Endothelial cell of umbilical vein (primary cell): Measurements from ENCODE around the gene LYZL1.

Source experiments
- JUN ChIP-seq: IDR thresholded peaks from 2 replicates; pipeline ENCODE4 v1.6.1; 2011; ENCODE audit warnings: borderline replicate concordance, low read depth; ENCODE audit not compliant: insufficient read length, insufficient read depth
- MYC ChIP-seq: IDR thresholded peaks from one replicate; pipeline ENCODE4 v1.6.1; 2011; ENCODE audit warnings: mild to moderate bottlenecking, low read depth, low read length
- POLR2A ChIP-seq: IDR thresholded peaks from 2 replicates; pipeline ENCODE4 v1.6.1; 2012; ENCODE audit warnings: low read depth, mild to moderate bottlenecking, control low read depth, low read length
- TF ChIP-seq, protein P1 (sequence below), 2 donors: IDR thresholded peaks; 1 replicate in 1 of 2; 2 replicates in 1 of 2; pipeline ENCODE4 v1.5.1; 2011; ENCODE audit warnings: low read length in 2 of 2, mild to moderate bottlenecking in 2 of 2, moderate library complexity in 2 of 2, control low read depth in 1 of 2, inconsistent platforms in 1 of 2, low read depth in 1 of 2; ENCODE audit not compliant: insufficient read depth in 1 of 2; ENCODE audit errors: extremely low read depth in 1 of 2

DNA sequence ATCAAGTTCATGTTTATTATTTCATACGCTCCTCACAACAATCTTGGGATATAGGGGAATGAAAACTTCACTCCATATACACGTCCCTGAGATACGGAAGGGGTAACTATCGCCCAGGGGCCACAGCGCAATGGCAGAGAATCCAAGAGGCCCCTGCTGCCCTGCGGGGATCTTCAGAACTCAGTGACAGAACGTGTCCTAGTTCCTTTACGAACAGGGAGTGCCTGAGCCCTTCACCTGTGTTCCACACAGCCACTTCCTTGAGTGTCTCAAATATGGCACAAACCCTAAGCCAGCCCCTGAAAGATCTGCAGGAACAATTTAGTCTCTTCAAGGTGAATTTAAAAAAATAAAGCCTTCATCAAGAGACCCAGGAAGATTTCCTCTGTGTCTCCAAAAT is 25.9 kb downstream of the LYZL1 start:
- TF ChIP-seq POLR2A (no peak), MYC (no peak), JUN (no peak)
- TF ChIP-seq, protein P1, sequence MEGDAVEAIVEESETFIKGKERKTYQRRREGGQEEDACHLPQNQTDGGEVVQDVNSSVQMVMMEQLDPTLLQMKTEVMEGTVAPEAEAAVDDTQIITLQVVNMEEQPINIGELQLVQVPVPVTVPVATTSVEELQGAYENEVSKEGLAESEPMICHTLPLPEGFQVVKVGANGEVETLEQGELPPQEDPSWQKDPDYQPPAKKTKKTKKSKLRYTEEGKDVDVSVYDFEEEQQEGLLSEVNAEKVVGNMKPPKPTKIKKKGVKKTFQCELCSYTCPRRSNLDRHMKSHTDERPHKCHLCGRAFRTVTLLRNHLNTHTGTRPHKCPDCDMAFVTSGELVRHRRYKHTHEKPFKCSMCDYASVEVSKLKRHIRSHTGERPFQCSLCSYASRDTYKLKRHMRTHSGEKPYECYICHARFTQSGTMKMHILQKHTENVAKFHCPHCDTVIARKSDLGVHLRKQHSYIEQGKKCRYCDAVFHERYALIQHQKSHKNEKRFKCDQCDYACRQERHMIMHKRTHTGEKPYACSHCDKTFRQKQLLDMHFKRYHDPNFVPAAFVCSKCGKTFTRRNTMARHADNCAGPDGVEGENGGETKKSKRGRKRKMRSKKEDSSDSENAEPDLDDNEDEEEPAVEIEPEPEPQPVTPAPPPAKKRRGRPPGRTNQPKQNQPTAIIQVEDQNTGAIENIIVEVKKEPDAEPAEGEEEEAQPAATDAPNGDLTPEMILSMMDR (IDR thresholded peaks at IDR 0.05; ENCODE audit: extremely low read depth in 1 of 2, insufficient read depth in 1 of 2, low read depth in 1 of 2, low read length in 2 of 2): no peak
